K562 (cell line): ENCODE results near the gene PRR16. TPM values are rescaled to one million over a fixed set of nuclear protein-coding genes. Genes with fewer than 3 reads are reported as not detected.
A peak's percentile ranks its signal among the peaks of the same experiment; 100 is the strongest.

Experiments used
- ADNP ChIP-seq: fragments of 200-800 bp; sonication (Bioruptor generic); IDR thresholded peaks from 2 replicates; pipeline ENCODE4 v1.6.1; 2016; ENCODE audit warnings: missing genetic modification characterization, missing compliant biosample characterization
- CREM ChIP-seq: IDR thresholded peaks from 2 replicates; pipeline ENCODE4 v1.6.1; 2014; ENCODE audit warnings: antibody characterized with exemption, low read depth
- ESRRA ChIP-seq: fragments of 450-650 bp; IDR thresholded peaks from 2 replicates; pipeline ENCODE4 v1.6.1; 2014; ENCODE audit warnings: low read depth, mild to moderate bottlenecking, moderate library complexity, borderline replicate concordance
- HNRNPUL1 ChIP-seq: fragments of 200-400 bp; formaldehyde crosslinking; IDR thresholded peaks from 2 replicates; pipeline ENCODE4 v1.6.1; 2017; ENCODE audit warnings: low read length
- KLF1 ChIP-seq: fragments of 450-650 bp; IDR thresholded peaks from 2 replicates; pipeline ENCODE4 v1.6.1; 2016; ENCODE audit warnings: missing genetic modification characterization, missing compliant biosample characterization
- PHTF2 ChIP-seq: fragments of 250-450 bp; sonication (Bioruptor Pico); IDR thresholded peaks from 2 replicates; pipeline ENCODE4 v1.5.0; 2021; ENCODE audit warnings: mild to moderate bottlenecking
- ZFP1 ChIP-seq: fragments of 450-650 bp; formaldehyde crosslinking; IDR thresholded peaks from 2 replicates; pipeline ENCODE4 v1.4.0; 2020; ENCODE audit warnings: mild to moderate bottlenecking, mixed read lengths
- ZNF146 ChIP-seq: IDR thresholded peaks from one replicate; pipeline ENCODE4 v1.6.1; 2018; ENCODE audit warnings: missing compliant biosample characterization; ENCODE audit not compliant: unreplicated experiment
- polyA plus RNA-seq, 8 experiments: library from polyadenylated mRNA; depleted of rRNA in 4 of 8; stranded (reverse) in 5 of 8; unstranded in 3 of 8; fragments of >200 nt; fragmentation: Nextera tagmentation in 2 of 8; fragmentation: Illumina TruSeq in 1 of 8; extraction: Ambion mirVana in 2 of 8; extraction: Trizol in 1 of 8; gene quantifications; 2 replicates each; pipeline versions ENCODE4 v1.2.1 to v1.2.3, GENCODE V29; 2011 to 2014; ENCODE audit warnings: inconsistent platforms in 1 of 8, missing spikeins in 1 of 8
- total RNA-seq, 7 experiments: library from RNA; depleted of rRNA in 6 of 7; stranded (reverse); fragments of >200 nt in 6 of 7; fragmentation: Illumina TruSeq in 2 of 7; extraction: Trizol in 2 of 7; gene quantifications; 2 replicates each; pipeline versions ENCODE4 v1.2.1 to v1.2.3, GENCODE V29; 2011 to 2021; ENCODE audit warnings: low replicate concordance in 1 of 7
- TF ChIP-seq, protein P1 (sequence below): fragments of 250-450 bp; sonication (Bioruptor Pico); IDR thresholded peaks from 2 replicates; pipeline ENCODE4 v1.5.0; 2020; ENCODE audit warnings: mild to moderate bottlenecking
- TF ChIP-seq, protein P2 (sequence below): fragments of 450-650 bp; IDR thresholded peaks from 2 replicates; pipeline ENCODE4 v1.6.1; 2017; ENCODE audit warnings: antibody characterized with exemption, mild to moderate bottlenecking
- TF ChIP-seq, protein P3 (sequence below), 2 experiments: fragments of 450-650 bp; IDR thresholded peaks; 2 replicates each; pipeline ENCODE4 v1.6.1; 2016

The PRR16 gene
- total and polyA plus RNA-seq, 9 of the 15 experiments (the other 6 are each of a cell fraction or from before 2014, with no cell fraction given) = 0.61 to 10.1 (median 3.3) TPM

DNA sequence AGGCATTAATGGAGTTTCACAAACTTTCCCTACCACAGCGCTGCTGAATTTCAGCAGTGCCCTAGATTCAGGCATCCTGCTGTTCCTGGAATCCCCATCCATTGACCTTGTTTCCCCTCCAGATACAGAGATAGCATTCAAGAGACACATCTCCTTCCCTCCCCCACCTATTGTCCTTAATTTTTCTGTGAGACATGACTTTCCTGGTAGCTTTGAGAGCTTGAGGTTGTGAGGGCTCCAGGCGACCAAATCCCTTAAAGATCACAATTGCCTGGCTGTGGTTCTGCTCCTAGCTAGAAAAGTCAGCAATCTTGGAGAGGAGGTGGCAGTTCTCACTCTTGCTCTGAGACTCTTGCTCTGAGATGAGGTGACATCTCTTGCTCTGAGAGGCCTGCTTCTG is 48.0 kb downstream of the PRR16 start (continued):
- TF ChIP-seq, protein P1, sequence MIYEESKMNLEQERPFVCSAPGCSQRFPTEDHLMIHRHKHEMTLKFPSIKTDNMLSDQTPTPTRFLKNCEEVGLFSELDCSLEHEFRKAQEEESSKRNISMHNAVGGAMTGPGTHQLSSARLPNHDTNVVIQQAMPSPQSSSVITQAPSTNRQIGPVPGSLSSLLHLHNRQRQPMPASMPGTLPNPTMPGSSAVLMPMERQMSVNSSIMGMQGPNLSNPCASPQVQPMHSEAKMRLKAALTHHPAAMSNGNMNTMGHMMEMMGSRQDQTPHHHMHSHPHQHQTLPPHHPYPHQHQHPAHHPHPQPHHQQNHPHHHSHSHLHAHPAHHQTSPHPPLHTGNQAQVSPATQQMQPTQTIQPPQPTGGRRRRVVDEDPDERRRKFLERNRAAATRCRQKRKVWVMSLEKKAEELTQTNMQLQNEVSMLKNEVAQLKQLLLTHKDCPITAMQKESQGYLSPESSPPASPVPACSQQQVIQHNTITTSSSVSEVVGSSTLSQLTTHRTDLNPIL = no peak
- TF ChIP-seq PHTF2 (CRISPR knock-in tag) (no peak), ZFP1 (no peak), ESRRA (peak; percentile 63; the same call in 1 of the 2 replicates), ZNF146 (no peak), KLF1 (tag) (no peak), ADNP (tag) (no peak), CREM (no peak), HNRNPUL1 (no peak)
- TF ChIP-seq, protein P2, sequence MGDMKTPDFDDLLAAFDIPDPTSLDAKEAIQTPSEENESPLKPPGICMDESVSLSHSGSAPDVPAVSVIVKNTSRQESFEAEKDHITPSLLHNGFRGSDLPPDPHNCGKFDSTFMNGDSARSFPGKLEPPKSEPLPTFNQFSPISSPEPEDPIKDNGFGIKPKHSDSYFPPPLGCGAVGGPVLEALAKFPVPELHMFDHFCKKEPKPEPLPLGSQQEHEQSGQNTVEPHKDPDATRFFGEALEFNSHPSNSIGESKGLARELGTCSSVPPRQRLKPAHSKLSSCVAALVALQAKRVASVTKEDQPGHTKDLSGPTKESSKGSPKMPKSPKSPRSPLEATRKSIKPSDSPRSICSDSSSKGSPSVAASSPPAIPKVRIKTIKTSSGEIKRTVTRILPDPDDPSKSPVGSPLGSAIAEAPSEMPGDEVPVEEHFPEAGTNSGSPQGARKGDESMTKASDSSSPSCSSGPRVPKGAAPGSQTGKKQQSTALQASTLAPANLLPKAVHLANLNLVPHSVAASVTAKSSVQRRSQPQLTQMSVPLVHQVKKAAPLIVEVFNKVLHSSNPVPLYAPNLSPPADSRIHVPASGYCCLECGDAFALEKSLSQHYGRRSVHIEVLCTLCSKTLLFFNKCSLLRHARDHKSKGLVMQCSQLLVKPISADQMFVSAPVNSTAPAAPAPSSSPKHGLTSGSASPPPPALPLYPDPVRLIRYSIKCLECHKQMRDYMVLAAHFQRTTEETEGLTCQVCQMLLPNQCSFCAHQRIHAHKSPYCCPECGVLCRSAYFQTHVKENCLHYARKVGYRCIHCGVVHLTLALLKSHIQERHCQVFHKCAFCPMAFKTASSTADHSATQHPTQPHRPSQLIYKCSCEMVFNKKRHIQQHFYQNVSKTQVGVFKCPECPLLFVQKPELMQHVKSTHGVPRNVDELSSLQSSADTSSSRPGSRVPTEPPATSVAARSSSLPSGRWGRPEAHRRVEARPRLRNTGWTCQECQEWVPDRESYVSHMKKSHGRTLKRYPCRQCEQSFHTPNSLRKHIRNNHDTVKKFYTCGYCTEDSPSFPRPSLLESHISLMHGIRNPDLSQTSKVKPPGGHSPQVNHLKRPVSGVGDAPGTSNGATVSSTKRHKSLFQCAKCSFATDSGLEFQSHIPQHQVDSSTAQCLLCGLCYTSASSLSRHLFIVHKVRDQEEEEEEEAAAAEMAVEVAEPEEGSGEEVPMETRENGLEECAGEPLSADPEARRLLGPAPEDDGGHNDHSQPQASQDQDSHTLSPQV = 0 out of 2 replicates have a peak, but pooled peaks have one; percentile 19
- TF ChIP-seq, protein P3, sequence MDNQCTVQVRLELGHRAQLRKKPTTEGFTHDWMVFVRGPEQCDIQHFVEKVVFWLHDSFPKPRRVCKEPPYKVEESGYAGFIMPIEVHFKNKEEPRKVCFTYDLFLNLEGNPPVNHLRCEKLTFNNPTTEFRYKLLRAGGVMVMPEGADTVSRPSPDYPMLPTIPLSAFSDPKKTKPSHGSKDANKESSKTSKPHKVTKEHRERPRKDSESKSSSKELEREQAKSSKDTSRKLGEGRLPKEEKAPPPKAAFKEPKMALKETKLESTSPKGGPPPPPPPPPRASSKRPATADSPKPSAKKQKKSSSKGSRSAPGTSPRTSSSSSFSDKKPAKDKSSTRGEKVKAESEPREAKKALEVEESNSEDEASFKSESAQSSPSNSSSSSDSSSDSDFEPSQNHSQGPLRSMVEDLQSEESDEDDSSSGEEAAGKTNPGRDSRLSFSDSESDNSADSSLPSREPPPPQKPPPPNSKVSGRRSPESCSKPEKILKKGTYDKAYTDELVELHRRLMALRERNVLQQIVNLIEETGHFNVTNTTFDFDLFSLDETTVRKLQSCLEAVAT (IDR thresholded peaks at IDR 0.05) = 0 out of 4 replicates have a peak, but pooled peaks of 1 of the 2 experiments have one; percentile 38
